ENCODE data around the gene ASCL2. TPM values are rescaled to one million over a fixed set of nuclear protein-coding genes. Genes with fewer than 3 reads are reported as not detected.

The ASCL2 gene
- total RNA-seq, 1 donor from 2014 or later = 0.16 TPM

DNA sequence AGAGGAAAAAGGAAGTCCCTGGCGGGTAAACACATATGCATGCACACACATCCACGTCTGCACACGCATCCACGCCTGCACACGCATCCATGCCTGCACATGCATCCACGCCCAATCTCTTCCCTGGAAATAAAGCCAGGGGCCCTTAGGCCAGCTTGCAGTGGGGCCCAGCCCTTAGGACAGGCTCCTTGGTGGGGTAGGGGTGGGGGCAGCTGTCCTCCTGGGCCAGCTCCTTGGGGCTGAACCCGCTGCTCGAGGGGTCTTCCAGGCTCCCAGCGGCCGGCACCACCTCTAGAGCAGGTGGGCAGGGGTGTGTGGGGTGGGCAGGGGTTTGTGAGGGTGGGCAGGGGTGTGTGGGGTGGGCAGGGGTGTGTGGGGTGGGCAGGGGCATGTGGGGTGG, 29.4 kb upstream of the ASCL2 start:
- Mint-ChIP-seq H3K36me3 (ENCODE audit: low read depth) (no peaks in the 10 kb centered on the region), H3K4me3 (no peak overlapping the region), H3K4me1 (no peaks in the 10 kb centered on the region), H3K9me3 (no peaks in the 10 kb centered on the region), H3K27ac (ENCODE audit: unreplicated experiment) (no peak overlapping the region), H3K27me3 (ENCODE audit: low read depth) (peaks cover 3% of the 10 kb centered on the region)
- no peak for DNase-seq (ENCODE audit: low read depth, low spot score)
- TF ChIP-seq, protein P1, sequence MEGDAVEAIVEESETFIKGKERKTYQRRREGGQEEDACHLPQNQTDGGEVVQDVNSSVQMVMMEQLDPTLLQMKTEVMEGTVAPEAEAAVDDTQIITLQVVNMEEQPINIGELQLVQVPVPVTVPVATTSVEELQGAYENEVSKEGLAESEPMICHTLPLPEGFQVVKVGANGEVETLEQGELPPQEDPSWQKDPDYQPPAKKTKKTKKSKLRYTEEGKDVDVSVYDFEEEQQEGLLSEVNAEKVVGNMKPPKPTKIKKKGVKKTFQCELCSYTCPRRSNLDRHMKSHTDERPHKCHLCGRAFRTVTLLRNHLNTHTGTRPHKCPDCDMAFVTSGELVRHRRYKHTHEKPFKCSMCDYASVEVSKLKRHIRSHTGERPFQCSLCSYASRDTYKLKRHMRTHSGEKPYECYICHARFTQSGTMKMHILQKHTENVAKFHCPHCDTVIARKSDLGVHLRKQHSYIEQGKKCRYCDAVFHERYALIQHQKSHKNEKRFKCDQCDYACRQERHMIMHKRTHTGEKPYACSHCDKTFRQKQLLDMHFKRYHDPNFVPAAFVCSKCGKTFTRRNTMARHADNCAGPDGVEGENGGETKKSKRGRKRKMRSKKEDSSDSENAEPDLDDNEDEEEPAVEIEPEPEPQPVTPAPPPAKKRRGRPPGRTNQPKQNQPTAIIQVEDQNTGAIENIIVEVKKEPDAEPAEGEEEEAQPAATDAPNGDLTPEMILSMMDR (conservative IDR thresholded peaks at IDR 0.05) = no peak

DNA sequence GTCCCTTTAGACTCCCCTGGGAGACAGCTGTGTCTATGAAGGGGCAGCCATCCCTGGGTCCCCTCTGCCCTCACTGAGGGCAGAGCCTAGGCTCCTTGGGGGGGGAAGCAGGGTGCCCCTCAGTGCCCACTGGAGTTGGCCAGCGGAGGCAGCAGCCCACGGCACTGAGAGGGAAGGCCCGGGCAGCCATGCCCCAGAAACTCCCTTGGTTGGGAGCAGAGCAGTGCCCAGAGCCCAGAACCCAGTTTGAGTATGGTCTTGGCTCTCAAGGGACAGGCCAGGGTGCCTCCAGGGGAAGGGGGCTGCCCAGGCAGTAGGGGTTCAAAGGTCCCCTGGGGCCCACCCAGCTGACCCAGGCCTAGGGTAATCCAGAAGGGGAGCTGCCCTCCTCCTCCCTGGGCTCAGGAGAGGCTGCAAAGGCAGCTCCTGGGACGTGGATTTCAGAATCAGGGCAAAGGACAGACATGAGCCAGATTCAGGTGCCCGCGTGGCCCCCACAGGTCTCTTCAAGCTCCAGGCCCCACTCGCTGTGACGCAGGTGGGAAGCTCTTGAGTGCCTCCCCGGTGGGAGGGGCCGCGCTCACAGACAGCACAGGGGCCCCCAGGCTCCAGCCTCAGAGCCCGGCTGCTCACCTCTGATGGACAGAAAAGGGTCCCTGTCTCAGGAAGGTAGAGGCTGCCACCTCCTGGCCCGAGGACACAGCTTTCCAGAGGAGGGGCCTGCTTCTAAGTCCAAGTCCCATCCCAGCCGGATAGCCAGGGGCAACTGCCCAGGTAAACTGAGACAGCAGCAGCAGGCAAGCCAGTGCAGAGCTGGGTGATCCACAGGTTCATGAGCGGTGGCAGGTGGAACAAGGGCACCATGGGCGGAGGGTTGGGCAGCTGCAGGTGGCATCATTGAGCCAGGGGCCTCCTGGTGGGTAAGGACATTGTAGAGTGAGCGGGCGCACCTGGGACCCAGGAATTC, 28.7 kb upstream of the ASCL2 start:
- Mint-ChIP-seq H3K27me3 (ENCODE audit: low read depth) (peaks cover 3% of the 10 kb centered on the region), H3K4me3 (no peak overlapping the region), H3K4me1 (no peaks in the 10 kb centered on the region), H3K27ac (ENCODE audit: unreplicated experiment) (no peak overlapping the region), H3K9me3 (no peaks in the 10 kb centered on the region), H3K36me3 (ENCODE audit: low read depth) (no peaks in the 10 kb centered on the region)
- no peak for DNase-seq (ENCODE audit: low read depth, low spot score)
- TF ChIP-seq, protein P1 (conservative IDR thresholded peaks at IDR 0.05) = peak; percentile 64

DNA sequence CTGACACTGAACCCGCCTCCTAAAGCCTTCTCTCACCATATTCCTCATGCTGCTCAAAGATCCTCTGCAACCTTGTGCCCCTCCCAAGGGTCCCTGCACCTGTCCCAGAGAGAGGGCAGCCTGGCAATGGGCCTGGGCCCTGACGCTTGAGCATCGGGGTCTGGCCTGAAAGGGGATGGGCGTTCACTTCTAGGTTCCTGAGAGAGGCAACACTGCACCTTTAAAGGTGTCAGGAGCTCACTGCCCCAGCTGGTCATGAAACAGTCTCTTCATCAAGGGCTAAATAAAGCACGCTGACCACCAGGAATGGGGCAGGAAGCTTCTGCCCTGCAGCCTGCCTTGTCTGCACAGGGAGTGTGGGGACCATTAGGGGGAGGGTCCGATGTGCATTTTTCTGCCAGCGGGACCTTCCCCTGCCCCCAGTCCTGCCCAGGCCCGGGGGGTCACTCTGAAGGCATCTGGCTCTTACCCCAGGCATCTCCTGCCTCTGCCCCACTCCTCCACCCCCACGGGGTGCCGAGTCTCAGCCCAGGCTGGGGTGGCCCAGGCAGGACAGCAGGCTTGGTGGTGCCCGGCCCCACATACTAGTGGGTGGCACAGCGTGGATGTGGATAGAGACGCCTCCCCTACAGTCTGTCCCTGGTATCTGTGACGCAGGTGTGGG, 27.9 kb upstream of the ASCL2 start:
- Mint-ChIP-seq H3K9me3 (no peaks in the 10 kb centered on the region), H3K4me3 (no peak overlapping the region), H3K4me1 (no peaks in the 10 kb centered on the region), H3K27me3 (ENCODE audit: low read depth) (peaks cover 7% of the 10 kb centered on the region), H3K36me3 (ENCODE audit: low read depth) (no peaks in the 10 kb centered on the region), H3K27ac (ENCODE audit: unreplicated experiment) (no peak overlapping the region)
- DNase-seq (ENCODE audit: low read depth, low spot score) = no peak
- TF ChIP-seq, protein P1 (conservative IDR thresholded peaks at IDR 0.05) = no peak

DNA sequence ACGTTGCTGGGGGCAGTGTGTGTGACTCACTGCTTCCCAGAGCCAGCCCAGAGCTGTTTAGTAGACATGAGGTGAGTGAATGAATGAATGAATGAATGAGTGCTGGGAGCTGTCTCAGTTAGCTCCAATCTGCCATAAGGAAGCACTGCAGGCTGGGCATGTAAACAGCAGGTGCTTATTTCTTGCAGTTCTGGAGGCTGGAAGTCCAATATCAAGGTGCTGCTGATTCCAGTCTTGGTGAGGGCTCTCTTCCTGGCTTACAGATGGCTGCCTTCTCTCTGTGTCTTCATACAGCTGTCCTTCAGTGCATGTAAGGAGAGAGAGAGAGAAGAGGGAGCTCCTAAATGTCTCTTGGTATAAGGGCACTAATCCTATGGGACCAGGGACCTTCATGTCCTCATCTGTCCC, 27.2 kb upstream of the ASCL2 start:
- no peak for DNase-seq (ENCODE audit: low read depth, low spot score)
- Mint-ChIP-seq H3K27ac (ENCODE audit: unreplicated experiment) (peak overlapping the region; percentile 64), H3K27me3 (ENCODE audit: low read depth) (peaks cover 8% of the 10 kb centered on the region), H3K4me1 (no peaks in the 10 kb centered on the region), H3K9me3 (no peaks in the 10 kb centered on the region), H3K36me3 (ENCODE audit: low read depth) (no peaks in the 10 kb centered on the region), H3K4me3 (no peak overlapping the region)
- TF ChIP-seq, protein P1 (conservative IDR thresholded peaks at IDR 0.05) = no peak

DNA sequence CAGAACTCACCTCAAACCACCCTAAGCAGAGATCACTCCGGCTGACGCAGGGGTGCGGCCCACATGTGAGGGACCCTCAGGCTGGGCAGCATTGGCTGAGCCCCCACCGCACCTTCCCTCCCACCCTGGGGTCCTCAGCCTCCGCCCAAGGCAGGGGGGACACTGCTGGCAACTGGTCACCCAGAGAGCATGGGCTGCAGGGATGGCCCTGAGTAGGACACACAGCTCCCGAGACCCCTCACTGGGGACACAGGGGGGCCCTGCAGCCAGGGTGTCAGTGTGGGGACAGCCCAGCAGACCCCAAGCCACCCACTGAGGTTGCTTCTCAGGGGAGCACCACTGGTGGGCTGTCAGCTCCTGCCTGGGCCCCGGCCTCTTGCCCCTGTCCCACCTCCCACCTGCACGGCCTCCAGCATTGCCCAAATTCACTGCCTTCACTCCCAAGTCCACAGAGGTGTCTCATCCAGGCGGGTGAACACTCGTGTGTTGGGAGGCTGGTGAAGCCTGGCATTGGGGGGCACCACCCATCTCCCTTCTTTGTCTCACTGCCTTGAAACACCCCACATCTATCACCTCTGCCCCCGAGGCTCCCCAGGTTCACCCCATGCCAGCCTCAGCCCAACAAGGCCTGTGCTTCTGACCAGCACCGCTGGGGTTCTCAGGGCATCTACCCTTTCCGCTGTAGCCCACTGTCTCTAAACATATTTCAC, 26.7 kb upstream of the ASCL2 start:
- peaks cover 10% of the 10 kb centered on the region for H3K27me3 Mint-ChIP-seq (ENCODE audit: low read depth)
- TF ChIP-seq, protein P1 (conservative IDR thresholded peaks at IDR 0.05) = no peak
- peak overlapping the region; percentile 64 for H3K27ac Mint-ChIP-seq (ENCODE audit: unreplicated experiment)
- no peaks in the 10 kb centered on the region for H3K4me1 Mint-ChIP-seq
- no peaks in the 10 kb centered on the region for H3K36me3 Mint-ChIP-seq (ENCODE audit: low read depth)
- no peak overlapping the region for H3K4me3 Mint-ChIP-seq
- DNase-seq (ENCODE audit: low read depth, low spot score) = no peak
- H3K9me3 Mint-ChIP-seq = no peaks in the 10 kb centered on the region

All from neural crest cell (in vitro differentiated cells).